K562 (cell line): ENCODE data around the gene RAD23B.

ENCODE experiments used
- DACH1 ChIP-seq: fragments of 450-650 bp; IDR thresholded peaks from 2 replicates; pipeline ENCODE4 v1.6.1; 2018; ENCODE audit not compliant: partially characterized antibody
- GABPA ChIP-seq: fragments of 200-800 bp; sonication (Bioruptor generic); conservative IDR thresholded peaks from 2 replicates; pipeline ENCODE4 v1.6.1; 2016; ENCODE audit warnings: low read depth, missing genetic modification characterization, missing compliant biosample characterization
- KLF6 ChIP-seq: fragments of 250-450 bp; sonication (Bioruptor Pico); IDR thresholded peaks from 2 replicates; pipeline ENCODE4 v1.4.0; 2020; ENCODE audit warnings: mild to moderate bottlenecking, moderate library complexity, borderline replicate concordance
- MAZ ChIP-seq, 2 experiments: fragments of 450-650 bp in 1 of 2; sonication (generic) in 1 of 2; formaldehyde crosslinking; IDR thresholded peaks in 1 of 2; conservative IDR thresholded peaks in 1 of 2; 2 replicates each; pipeline versions ENCODE4 v1.4.0 to v1.5.0; 2020; ENCODE audit warnings: mild to moderate bottlenecking in 1 of 2, missing genetic modification reagents in 1 of 2
- NFXL1 ChIP-seq: fragments of 450-650 bp; formaldehyde crosslinking; IDR thresholded peaks from 2 replicates; pipeline ENCODE4 v1.4.0; 2021; ENCODE audit warnings: mild to moderate bottlenecking
- POLR2A ChIP-seq: fragments of 450-650 bp; conservative IDR thresholded peaks from 2 replicates; pipeline ENCODE4 v1.6.1; 2016
- RFX5 ChIP-seq: IDR thresholded peaks from 2 replicates; pipeline ENCODE4 v1.6.1; 2011; ENCODE audit warnings: low read depth, mild to moderate bottlenecking, improper control_type of control experiment, low read length
- TARDBP ChIP-seq: fragments of 450-650 bp; IDR thresholded peaks from 2 replicates; pipeline ENCODE4 v1.6.1; 2016
- XRCC5 ChIP-seq: fragments of 200-400 bp; formaldehyde crosslinking; IDR thresholded peaks from 2 replicates; pipeline ENCODE4 v1.6.1; 2017; ENCODE audit warnings: low read depth, mild to moderate bottlenecking, low read length
- ZNF232 ChIP-seq: sonication (generic); formaldehyde crosslinking; IDR thresholded peaks from 2 replicates; pipeline ENCODE4 v1.8.0; 2022; ENCODE audit warnings: mild to moderate bottlenecking, missing genetic modification reagents
- ZNF239 ChIP-seq: fragments of 250-450 bp; sonication (Bioruptor Pico); IDR thresholded peaks from 2 replicates; pipeline ENCODE4 v1.4.0; 2020; ENCODE audit warnings: mild to moderate bottlenecking

- TF ChIP-seq TARDBP: no peak
- TF ChIP-seq KLF6 (CRISPR knock-in tag): no peak
- TF ChIP-seq ZNF232 (CRISPR knock-in tag): no peak
- no peak for TF ChIP-seq ZNF239 (CRISPR knock-in tag)
- no peak for TF ChIP-seq POLR2A
- TF ChIP-seq XRCC5: no peak
- TF ChIP-seq NFXL1: no peak
- no peak for TF ChIP-seq MAZ (CRISPR knock-in tag; conservative IDR thresholded peaks at IDR 0.05 in 1 of 2, IDR thresholded peaks at IDR 0.05 in 1 of 2)
- TF ChIP-seq DACH1: no peak
- no peak for TF ChIP-seq RFX5
- no peak for TF ChIP-seq GABPA (tag)
These were observed 39.3 kb upstream of the RAD23B start for GRCh38 chr9:107243742-107244141.
